Right lung (tissue), 5 donors: Measurements from ENCODE around the gene SPRYD3. TPM values are rescaled to one million over a fixed set of nuclear protein-coding genes. Genes with fewer than 3 reads are reported as not detected.
A peak's percentile ranks its signal among the peaks of the same experiment; 100 is the strongest.
"Not testable (repeated sequence)": the region's sequence is repeated elsewhere in the genome, so short reads cannot be mapped to it uniquely, and the experiment has no call there.

Source experiments
- DNase-seq, 2 donors: peaks; one replicate each; pipeline ENCODE4 v3.0.0-alpha.2; 2013
- polyA plus RNA-seq, 5 donors: library from polyadenylated mRNA; unstranded; fragments of 120-200 nt; gene quantifications; one replicate each; pipeline versions ENCODE4 v1.2.1 to v1.2.3, GENCODE V29; 2013; ENCODE audit warnings: inconsistent platforms in 1 of 5, low replicate concordance in 1 of 5; ENCODE audit not compliant: insufficient read length in 5 of 5, insufficient read depth in 1 of 5

SPRYD3 gene
- polyA plus RNA-seq, 5 donors = 13.9 to 22.0 (median 17.8) TPM

DNA sequence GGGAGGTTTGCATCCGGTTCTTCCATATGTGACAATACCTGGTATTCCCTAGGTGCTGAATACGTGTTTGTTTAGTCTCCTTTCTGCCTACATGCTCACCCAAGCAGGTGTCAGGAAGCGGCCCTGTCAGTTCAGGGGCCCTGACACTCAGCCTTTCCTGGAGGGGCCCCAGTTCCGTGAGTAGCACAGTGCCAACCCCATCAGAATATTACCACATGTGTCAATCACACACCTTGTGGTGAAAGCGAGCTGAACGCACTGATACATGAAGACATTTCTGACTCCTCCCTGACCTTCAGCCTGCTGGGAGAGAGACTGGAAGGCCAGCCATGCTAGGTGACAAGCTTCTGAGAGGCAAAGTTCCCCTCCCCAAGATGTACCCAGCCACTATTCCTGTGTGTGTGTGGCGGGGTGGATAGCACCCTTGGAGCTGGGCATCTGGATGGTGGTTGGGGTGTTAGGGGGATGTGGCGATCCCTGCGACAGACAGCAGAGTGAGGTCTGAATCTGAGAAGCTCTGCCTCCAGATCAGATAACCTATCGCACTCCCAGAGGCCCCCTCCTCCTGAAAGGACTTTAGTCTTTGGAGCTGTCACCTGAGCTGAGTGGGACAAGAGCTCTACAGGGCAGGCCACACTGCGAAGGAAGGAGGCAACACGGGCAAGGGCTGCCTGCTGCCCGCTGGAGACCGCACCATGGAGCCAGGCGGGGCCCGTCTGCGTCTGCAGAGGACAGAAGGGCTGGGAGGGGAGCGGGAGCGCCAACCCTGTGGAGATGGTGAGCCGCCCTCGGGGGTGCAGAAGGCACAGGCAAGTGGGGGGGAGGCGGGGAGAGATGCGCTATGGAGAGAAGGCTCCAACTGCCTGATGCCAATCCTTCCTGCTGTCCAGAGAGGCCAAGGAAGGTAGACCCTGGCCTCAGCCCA lies 24.0 kb upstream of the SPRYD3 start, which contains the start of gene SOAT2:
TSS of gene SOAT2 (plus strand) at position 604 of the 925 bp plus-strand sequence. CDS start at position 696, 92 bp downstream.
- DNase-seq = no peak

DNA sequence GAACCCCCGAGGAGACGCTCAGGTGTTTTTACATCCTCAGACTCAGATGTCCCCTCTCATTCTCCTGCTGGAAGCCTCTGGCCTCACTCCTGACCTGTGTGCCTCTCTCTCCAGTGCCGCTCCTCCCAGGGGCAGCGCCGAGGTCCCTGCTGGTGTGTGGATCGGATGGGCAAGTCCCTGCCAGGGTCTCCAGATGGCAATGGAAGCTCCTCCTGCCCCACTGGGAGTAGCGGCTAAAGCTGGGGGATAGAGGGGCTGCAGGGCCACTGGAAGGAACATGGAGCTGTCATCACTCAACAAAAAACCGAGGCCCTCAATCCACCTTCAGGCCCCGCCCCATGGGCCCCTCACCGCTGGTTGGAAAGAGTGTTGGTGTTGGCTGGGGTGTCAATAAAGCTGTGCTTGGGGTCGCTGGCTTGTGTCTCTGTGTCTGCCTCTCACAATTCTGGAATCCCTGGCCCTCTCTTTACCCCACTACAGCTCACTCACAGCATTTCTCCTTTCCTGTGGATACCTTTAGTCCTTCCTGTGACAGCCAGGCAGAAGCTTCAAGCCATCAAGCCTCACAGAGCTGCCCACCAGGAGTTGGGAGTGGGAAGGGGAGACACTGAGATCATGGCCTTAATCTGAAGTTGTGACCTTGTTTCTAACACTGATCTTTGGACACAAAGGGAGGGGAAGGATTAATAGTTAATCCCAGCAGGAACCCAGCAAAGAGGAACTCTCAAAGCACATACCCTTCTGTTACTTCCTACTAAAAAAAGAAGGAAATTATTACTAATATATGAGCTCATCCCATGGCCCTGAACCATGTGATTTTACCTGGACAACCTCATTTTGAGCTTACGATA lies 23.0 kb upstream of the SPRYD3 start:
- no peak for DNase-seq

DNA sequence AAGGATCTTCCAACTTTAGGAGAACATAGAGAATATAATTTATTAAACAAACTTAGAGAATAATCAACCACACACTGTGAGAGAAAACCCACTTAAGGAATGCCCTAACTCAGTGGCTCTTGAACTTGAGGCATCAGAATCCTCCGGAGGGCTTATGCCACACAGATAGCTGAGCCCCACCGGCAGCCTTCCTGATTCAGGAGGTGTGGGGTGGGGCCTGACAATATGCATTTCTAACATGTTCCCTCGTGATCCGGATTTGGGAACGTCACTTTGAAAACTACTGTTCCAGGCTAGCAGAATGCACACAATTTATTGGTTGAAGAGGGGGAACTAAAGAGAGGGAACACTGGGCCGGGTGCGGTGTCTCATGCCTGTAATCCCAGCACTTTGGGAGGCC lies 22.1 kb upstream of the SPRYD3 start:
- no peak for DNase-seq

DNA sequence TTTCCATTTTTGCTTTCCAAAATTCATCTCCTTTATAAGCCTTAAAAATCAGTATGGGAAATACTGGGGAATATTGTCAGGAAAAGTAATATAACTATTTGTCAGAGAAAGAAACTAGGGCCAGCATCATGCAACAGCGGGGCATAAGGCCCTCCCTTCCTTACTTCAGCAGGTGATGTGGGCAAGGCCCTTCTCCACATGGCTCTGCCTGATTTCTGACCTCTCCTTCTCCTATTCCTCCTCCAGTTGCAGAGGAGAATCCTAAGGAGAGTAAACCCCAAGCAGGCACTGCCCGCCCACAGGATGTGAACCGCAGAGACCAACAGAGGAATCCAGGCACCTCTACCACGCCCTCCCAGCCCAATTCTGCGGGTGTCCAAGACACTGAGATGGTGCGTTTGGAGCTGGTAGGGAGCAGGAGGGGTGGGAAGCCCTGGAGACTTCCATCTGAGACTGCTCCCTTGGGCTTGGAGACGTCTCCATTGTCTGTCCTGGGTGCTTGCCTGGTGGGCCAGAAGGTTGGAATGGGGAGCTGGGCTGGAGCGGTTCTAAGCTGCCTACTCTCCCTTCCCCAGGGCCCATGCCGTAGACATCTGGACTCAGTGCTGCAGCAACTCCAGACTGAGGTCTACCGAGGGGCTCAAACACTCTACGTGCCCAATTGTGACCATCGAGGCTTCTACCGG lies 21.4 kb upstream of the SPRYD3 start:
- no peak for DNase-seq

DNA sequence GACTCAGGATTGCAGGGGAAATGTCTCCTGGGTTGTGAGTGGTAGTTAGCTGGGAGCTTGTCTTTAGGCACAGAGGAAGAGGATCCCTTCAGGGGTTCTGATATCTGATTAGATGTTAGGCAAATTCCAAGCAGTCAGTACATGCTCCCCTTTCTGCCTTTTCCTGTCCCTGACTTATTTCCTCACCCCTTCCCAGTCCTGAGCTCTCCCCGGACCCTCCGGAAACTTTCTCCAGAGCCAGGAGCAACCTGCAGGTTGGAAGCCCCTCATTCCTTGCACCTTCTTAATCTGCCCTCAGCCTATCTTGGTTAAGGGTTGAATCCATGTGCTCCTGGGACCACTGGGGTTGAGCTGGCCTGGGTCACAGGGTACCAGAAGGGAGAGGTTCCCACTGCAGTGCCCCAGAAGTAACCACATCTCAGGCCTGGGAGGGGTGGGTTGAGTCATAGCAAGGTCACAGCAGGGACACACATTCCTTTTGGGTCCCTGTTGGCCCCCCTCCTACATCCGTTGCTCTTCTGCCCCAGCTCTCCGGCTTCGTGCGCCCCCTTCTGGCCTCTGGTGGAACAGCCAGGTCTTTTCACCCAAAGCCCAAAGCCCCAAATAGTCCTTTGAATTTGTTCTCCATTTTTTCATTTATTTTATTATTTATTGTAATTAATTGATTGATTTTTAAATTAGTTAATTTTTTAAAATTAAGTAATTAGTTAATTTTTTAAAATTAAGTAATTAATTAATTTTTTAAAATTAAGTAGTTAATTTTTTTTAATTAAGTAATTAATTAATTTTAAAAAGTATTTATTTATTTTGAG lies 20.1 kb upstream of the SPRYD3 start:
- peak; percentile 80 to 89 for DNase-seq

DNA sequence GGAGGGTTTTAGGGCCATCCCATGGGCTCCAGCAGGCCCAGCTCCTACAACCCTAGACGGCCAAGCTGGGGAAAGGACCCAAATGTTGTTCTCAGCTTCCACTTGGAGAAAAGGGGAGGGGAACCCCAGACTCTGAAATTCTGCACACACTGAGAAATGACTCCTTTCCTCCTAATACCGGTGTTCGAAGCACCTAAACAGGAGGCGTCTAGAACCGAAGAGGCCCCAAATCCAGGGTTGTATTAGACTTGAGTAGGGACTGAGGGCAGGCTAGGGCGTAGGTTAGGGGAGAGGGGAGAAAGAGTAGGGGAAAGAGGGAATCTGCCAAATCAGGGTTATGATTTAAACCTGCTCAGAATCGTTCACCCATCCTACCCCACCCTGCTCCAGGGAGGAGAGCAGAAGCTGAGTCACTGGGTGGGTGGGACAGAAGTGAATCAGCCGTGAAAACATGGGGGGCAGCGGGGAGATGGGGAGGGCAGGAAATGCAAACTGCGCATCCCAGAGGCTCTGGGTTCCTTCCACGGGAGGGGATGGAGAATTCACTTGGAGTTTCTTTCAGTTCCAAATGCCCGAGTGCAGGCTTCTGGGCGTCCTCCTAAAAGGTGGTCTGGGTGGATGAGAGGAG lies 19.3 kb upstream of the SPRYD3 start:
- DNase-seq = no peak

DNA sequence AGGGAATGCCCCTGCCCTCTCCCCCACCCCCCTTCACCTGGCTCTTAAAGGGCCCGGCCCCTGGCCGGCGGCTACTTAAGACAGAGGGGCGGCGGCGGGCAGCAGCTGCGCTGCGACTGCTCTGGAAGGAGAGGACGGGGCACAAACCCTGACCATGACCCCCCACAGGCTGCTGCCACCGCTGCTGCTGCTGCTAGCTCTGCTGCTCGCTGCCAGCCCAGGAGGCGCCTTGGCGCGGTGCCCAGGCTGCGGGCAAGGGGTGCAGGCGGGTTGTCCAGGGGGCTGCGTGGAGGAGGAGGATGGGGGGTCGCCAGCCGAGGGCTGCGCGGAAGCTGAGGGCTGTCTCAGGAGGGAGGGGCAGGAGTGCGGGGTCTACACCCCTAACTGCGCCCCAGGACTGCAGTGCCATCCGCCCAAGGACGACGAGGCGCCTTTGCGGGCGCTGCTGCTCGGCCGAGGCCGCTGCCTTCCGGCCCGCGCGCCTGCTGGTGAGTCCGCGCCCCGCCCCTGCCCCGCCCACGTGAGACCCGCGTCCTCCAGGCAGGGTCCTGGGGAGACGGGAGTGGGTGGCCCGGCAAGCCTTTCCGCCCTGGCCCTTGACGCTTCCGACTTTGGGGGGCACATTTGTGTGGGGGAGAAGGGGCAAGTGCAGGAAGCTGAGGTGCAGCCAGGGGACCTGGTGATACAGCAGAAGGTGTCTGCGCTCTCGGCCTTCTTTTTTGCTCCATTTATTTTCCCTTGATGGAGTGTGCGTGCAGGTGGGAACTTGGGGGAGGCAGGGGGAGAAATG lies 18.6 kb upstream of the SPRYD3 start, which contains the start of gene IGFBP6:
TSS of gene IGFBP6 (plus strand) at position 104 of the 790 bp plus-strand sequence. CDS start at position 155, 51 bp downstream.
- peak; percentile 47 to 52 for DNase-seq

DNA sequence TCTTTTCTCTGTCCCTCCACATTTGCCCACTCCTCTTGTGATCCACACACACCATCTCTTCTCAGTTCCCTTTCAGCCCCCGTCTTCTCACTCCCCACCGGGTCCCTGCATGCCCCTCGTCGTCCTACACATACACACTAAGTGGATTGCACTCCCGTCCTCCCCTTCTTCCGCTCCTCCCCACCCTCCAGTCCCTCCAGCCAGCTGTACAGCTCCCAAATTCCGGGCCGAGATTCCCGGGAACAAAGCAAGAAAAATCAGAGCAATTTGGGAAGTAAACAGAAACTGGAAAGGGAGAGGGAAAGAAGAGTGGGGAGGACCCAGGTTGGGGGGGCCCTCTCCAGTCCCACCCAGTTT lies 18.0 kb upstream of the SPRYD3 start:
- peak; percentile 60 for DNase-seq

DNA sequence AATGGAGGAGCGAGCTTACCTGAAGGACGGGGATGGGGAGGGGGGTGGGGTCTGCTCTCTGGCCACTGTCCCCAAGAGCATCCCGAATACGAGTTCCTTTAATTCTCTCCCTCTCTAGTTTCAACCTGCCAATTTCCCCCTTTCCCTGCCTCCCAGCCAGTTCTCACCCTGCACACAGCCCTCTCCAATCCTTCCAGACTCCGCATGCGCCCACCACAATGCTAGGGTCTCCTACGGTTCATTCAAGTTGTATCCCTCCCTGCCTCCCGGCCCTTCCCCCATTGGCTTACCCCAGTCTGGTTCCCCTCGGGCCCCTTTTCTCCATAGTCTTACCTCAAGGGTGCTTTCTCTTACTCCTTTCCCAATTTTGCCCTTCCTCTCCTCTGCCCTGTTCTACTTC lies 17.6 kb upstream of the SPRYD3 start:
- DNase-seq = no peak

DNA sequence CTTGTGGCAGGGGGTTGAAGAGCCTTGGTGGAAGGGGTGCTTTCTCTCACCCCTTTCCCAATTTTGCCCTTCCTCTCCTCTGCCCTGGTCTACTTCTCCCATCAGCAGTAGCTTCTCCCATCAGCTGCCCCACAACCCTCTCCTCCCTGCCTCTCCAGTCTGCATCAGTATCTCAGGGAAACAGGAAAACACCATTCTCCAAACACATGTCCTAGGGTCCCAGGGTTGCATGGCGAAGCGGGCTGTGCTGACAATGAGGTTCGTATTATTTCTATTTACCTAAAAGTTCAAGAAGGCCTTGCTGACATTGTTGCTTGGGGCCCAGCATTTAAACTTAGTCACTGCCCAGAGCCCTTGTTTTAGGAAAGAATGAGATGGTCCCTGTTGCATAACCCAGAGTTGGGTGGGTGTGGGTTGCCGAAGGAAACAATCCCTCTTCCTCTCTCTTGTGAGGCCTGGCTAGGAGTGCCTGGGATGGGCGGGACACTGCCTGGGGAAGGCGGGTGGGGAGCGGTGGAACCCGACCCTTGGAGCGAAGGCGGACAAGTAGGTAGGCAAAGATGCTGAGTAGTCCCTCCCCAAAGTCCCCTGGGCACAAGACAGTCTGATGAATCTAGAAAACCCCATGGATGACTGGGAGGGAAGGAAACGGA lies 17.0 kb upstream of the SPRYD3 start:
- peak; percentile 35 to 52 for DNase-seq

DNA sequence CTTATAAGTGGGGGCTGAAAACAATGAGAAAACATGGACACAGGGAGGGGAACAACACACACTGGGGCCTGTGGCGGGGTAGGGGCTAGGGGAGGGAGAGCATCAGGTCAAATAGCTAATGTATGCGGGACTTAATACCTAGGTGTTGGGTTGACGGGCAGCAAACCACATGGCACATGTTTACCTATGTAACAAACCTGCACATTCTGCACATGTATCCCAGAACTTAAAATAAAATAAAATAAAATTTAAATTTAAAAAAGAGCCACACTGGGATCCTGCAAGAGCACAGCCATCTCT lies 16.4 kb upstream of the SPRYD3 start:
- not testable (repeated sequence) for DNase-seq

DNA sequence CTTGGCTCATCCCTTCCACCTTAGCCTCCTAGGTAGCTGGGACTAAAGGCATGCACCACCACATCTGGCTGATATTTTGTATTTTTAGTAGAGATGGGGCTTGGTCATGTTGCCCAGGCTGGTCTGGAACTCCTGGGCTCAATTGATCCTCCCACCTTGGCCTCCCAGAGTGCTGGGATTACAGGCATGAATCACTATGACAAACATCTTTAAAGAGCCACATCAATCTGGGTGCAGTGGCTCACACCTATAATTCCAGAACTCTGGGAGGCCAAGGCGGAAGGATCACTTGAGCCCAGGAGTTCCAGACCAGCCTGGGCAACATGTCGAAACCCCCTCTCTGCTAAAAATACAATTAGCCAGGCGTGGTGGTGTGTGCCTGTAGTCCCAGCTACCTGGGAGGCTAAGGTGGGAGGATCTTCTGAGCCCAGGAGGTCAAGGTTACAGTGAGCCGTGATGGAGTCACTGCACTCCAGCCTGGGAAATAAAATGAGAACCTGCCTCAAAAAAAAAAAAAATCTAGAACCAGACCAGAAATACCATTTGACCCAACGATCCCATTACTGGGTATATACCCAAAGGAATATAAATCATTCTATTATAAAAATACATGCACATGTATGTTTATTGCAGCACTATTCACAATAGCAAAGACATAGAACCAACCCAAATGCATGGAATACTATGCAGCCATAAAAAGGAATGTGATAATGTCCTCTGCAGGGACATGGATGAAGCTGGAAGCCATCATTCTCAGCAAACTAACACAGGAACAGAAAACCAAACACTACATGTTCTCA lies 15.8 kb upstream of the SPRYD3 start:
- not testable (repeated sequence) for DNase-seq

DNA sequence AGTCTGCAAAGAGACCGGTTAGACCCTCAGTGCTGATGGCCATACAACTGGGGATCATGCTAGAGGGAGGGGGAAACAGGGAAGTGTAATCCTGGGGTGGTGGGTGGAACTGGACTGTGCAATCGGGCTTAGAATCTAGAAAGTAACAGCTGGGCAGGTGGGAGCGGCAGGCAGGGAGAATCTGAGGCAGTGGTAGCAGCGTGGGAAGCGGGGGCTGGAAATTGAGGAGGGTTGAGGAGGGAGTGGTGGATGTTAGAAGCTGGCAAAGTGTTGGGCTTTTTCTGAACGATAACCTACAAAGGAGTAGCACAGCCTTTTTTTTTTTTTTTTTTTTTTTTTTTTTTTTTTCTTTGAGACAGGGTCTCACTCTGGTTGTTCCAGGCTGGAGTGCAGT lies 15.2 kb upstream of the SPRYD3 start:
- no peak for DNase-seq

DNA sequence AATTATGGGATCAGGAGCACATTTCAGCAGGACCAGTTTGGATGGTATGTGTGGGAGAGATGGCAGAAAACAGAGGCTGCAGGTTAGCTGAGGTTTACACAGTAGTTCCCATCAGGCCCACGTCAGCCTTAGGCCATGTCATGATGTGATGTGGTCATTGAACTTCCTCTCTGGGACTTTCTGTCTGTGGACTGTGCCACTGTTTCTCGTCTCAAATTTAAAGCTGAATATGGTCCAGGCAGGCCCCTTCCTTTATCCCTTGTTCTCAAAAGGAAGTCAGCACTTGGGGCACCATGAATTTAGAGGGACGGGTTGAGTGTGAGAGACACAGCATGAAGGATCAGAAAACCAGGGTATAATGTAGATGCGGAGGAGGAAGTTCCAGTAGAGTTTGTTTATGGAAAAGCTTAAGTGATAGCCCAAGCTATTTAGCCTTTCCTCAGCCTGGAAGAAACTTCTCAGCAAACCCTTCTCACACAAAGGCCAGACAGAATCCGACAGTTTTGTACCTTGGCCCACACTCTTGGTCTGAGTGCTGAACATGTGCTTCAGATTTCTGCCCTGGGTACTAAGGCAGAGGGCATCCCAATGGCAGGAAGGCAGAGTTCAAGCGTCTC lies 14.7 kb upstream of the SPRYD3 start:
- no peak for DNase-seq

DNA sequence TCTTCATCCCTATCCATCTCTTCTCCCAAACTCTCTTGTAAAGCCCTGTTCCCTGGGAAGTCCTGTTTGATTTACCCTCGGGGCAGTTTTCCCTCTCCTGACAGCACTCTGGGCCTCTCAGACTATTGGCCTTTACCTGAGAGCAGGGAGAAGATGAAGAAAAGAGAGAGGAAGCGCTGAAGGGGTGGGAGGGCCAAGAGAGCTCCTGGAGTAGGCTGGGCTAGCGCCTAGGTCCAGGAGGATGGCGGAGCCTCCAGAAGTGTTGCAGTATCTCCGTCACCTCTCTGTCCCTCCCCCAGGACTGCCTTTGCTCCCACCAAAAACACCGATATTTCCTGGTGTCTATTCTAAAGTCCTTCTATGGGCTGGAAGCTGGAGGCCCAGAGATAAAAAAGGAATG lies 12.6 kb upstream of the SPRYD3 start:
- no peak for DNase-seq

DNA sequence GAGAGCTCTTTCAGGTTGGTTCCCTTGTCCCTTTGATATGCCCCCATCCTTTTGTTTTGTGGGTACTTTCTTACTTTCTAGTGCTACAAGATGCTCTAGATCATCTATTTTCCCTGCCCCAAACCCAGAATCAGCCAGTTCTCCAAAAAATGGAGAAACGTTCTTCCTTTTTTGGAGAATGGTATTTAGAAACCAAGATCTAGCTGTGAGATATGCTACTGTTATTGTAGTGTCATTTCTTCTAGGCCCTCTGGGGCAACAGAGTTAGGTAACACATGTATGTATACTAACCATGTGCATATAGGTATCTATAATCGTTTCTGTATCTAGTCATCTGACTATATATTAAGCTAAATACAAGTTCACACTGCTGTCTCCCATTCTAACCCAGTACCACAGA lies 11.4 kb upstream of the SPRYD3 start:
- no peak for DNase-seq

DNA sequence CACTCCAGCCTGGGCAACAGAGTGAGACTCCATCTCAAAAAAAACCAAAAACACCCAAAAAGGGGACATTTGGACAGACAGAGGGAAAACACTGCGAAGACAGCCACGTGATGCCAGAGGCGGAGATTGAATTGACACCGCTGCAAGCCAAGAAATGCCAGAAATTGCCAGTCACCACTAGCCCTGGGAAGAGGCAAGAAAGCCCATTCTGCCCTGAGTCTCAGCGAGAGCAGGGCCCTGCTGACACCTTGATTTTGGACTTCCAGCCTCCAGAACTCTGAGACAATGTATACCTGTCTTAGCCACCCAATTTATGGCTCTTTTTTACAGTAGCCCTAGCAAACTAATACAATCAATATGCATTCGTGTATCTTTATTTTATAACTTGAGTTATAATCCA lies 10.9 kb upstream of the SPRYD3 start:
- DNase-seq = no peak

DNA sequence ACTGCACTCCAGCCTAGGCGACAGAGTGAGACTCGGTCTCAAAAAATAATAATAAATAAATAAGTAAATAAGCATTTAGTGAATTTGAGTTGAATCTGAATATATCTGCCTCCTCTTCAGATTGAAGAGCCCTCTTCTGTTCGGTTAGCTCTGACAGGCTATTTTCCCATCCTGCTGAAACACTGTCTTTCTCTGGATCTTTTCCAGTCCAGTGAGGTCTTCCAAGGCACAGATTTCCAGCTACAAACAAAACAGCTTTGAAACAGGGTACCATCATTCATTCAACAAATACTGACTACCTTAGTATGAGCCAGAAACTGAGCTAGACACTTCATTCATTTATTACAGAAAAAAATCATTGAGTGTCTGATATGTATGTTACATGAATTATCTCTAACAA lies 7.2 kb upstream of the SPRYD3 start:
- DNase-seq = no peak
